T-helper 17 cell (primary cell): ENCODE results near the gene AMIGO3. TPM values are rescaled to one million over a fixed set of nuclear protein-coding genes. Genes with fewer than 3 reads are reported as not detected.
"Not testable (repeated sequence)": the region's sequence is repeated elsewhere in the genome, so short reads cannot be mapped to it uniquely, and the experiment has no call there.

Experiments used
- ATAC-seq: fragments of 150-1000 bp; cut with Tn5 transposase; 2 replicates; pipeline ENCODE4 v1.10.0; 2021; ENCODE audit warnings: mild to moderate bottlenecking, moderate library complexity
- DNase-seq, 3 donors: peaks; one replicate each; pipeline versions ENCODE4 v3.0.0 to v3.0.0-alpha.2; 2020 to 2021
- H3K9me3 ChIP-seq: one replicate; pipeline ENCODE4 v1.7.0; 2013; ENCODE audit warnings: low read length, mild to moderate bottlenecking; ENCODE audit not compliant: control insufficient read depth, poor library complexity, severe bottlenecking
- H3K27ac Mint-ChIP-seq: one replicate; pipeline ENCODE4 v1.8.0; 2022; ENCODE audit warnings: mild to moderate bottlenecking, moderate library complexity, mixed read lengths
- H3K27me3 Mint-ChIP-seq: one replicate; pipeline ENCODE4 v1.8.0; 2022; ENCODE audit warnings: mixed read lengths
- H3K36me3 Mint-ChIP-seq: one replicate; pipeline ENCODE4 v1.8.0; 2022; ENCODE audit warnings: low read depth, mixed read lengths
- H3K4me1 Mint-ChIP-seq: one replicate; pipeline ENCODE4 v1.8.0; 2022; ENCODE audit warnings: mild to moderate bottlenecking, mixed read lengths
- H3K4me3 Mint-ChIP-seq: one replicate; pipeline ENCODE4 v1.8.0; 2022; ENCODE audit warnings: mild to moderate bottlenecking, moderate library complexity, mixed read lengths
- total RNA-seq, 4 donors: library from RNA in 2 of 4; stranded (reverse) in 2 of 4; gene quantifications; one replicate each; pipeline ENCODE4 v1.2.3 and lab custom pipeline; 2022 to 2026

Gene AMIGO3
- total RNA-seq, 2 donors from 2014 or later, result 0.99 TPM; not detected in 1

- H3K9me3 ChIP-seq, H3K27ac Mint-ChIP-seq, H3K27me3 Mint-ChIP-seq, H3K36me3 Mint-ChIP-seq: not testable (repeated sequence)
- peak overlapping the region; percentile 71 for H3K4me3 Mint-ChIP-seq
- peaks cover 25% of the 10 kb centered on the region for H3K4me1 Mint-ChIP-seq
- DNase-seq, result peak in 1 of 3 donors; percentile 33
- peak; percentile 24 for ATAC-seq
These were observed 33.1 kb downstream of the AMIGO3 start for GRCh38 chr3:49686346-49686745.

DNA sequence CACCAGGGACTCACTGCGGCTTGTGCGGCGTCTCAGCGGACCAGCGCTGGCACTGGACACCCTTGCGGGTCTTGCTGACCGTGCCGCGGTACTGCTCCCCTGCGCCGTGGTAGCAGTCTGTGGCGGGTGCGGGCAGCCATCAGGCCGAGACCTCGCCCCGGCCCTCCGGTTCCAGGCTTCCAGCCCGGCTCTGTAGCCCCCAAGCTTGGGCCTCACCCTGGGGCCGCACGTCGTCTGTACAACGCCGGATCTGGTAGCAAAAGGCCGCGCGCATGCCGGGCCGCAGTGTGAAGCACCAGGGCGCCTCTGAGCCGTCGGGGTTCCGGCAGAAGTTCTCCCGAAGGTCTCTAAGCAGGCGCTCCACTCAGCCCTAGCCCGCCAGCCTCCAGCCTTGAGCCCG is 33.6 kb downstream of the AMIGO3 start:
- H3K4me1 Mint-ChIP-seq, result peaks cover 21% of the 10 kb centered on the region
- H3K4me3 Mint-ChIP-seq, result peak overlapping the region; percentile 71
- not testable (repeated sequence) for H3K9me3 ChIP-seq, DNase-seq, H3K27me3 Mint-ChIP-seq, ATAC-seq, H3K27ac Mint-ChIP-seq, H3K36me3 Mint-ChIP-seq

DNA sequence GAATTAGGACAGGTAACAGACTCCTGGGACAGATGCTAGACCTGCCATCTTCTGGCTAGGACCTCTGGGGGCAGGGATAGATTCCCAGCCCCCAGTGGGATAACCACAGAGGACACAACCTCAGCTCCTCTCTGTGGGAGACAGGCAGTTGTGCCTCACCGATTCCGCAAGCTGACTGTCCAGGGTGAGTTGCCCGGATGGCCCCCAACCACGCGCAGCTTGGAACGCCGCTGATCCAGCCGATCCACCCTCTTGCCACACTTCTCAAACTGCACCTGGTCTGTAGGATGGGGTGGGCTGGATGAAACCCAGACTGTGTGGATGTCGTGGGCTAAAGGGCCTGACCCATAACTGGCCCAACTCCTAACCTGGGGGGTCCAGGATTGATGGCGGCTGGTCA is 34.4 kb downstream of the AMIGO3 start:
- H3K4me1 Mint-ChIP-seq, result peaks cover 17% of the 10 kb centered on the region
- H3K9me3 ChIP-seq, H3K27me3 Mint-ChIP-seq, H3K27ac Mint-ChIP-seq, DNase-seq, H3K36me3 Mint-ChIP-seq, ATAC-seq: not testable (repeated sequence)
- peak overlapping the region; percentile 21 for H3K4me3 Mint-ChIP-seq

DNA sequence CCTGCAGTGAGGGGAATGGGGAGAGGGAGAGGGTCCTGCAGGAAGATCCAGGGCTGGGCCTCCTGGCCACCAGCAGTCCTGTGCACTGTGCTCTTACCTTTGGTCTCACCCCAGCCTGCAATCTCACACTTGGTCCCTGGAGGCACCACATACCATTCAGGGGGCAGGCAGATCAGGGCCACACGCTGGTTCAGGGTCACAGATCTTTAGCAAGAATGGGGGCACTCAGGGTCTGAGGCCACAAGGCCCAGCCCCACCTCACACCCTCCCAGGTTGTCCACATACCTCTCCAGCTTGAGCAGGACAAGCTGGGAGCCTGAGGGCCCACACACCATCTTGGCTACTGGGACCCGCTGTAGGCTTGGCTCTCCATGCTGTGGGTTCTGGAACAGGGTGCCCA is 35.0 kb downstream of the AMIGO3 start:
- not testable (repeated sequence) for H3K36me3 Mint-ChIP-seq, H3K4me3 Mint-ChIP-seq, H3K9me3 ChIP-seq, DNase-seq, ATAC-seq, H3K27me3 Mint-ChIP-seq, H3K27ac Mint-ChIP-seq
- peaks cover 18% of the 10 kb centered on the region for H3K4me1 Mint-ChIP-seq

DNA sequence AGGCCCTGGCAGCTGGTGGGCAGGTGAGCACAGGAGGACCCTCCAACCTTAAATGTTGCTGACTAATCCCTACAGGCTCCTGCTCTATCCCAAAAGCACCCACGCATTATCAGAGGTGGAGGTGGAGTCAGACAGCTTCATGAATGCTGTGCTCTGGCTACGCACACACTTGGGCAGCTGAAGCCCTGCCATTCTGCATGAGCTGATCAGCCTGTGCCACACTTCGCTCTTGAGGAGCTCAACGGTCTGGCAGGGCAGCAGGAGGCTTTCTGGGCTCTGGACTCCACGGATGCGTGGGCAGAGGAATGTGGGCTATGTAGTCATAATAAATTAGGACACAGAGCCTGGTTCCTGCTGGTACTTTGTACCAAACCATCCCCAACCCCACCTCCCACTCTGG is 36.3 kb downstream of the AMIGO3 start:
- Mint-ChIP-seq H3K27me3 (peaks cover 5% of the 10 kb centered on the region), H3K4me1 (peaks cover 9% of the 10 kb centered on the region), H3K36me3 (peaks cover 10% of the 10 kb centered on the region), H3K4me3 (no peak overlapping the region), H3K27ac (no peak overlapping the region)
- ATAC-seq, result no peak
- no peak for DNase-seq
- no peaks in the 10 kb centered on the region for H3K9me3 ChIP-seq

GRCh38 chr3:49681543-49681942 is 37.9 kb downstream of the AMIGO3 start:
- Mint-ChIP-seq H3K27ac (no peak overlapping the region), H3K4me3 (no peak overlapping the region), H3K36me3 (peaks cover 10% of the 10 kb centered on the region), H3K27me3 (no peaks in the 10 kb centered on the region), H3K4me1 (peaks cover 9% of the 10 kb centered on the region)
- no peaks in the 10 kb centered on the region for H3K9me3 ChIP-seq
- DNase-seq (no peak), ATAC-seq (no peak)

GRCh38 chr3:49681232-49681522 is 38.3 kb downstream of the AMIGO3 start:
- DNase-seq (no peak), ATAC-seq (no peak)
- peaks cover 10% of the 10 kb centered on the region for H3K36me3 Mint-ChIP-seq
- H3K4me3 Mint-ChIP-seq, result no peak overlapping the region
- H3K27ac Mint-ChIP-seq, result no peak overlapping the region
- H3K27me3 Mint-ChIP-seq, result no peaks in the 10 kb centered on the region
- H3K4me1 Mint-ChIP-seq, result peaks cover 10% of the 10 kb centered on the region
- H3K9me3 ChIP-seq, result no peaks in the 10 kb centered on the region

GRCh38 chr3:49680493-49681231 is 38.8 kb downstream of the AMIGO3 start:
- DNase-seq (no peak), ATAC-seq (no peak)
- no peak overlapping the region for H3K4me3 Mint-ChIP-seq
- H3K9me3 ChIP-seq, result no peaks in the 10 kb centered on the region
- peak overlapping the region; percentile 34 for H3K27ac Mint-ChIP-seq
- no peaks in the 10 kb centered on the region for H3K27me3 Mint-ChIP-seq
- peaks cover 12% of the 10 kb centered on the region for H3K4me1 Mint-ChIP-seq
- peaks cover 10% of the 10 kb centered on the region for H3K36me3 Mint-ChIP-seq

DNA sequence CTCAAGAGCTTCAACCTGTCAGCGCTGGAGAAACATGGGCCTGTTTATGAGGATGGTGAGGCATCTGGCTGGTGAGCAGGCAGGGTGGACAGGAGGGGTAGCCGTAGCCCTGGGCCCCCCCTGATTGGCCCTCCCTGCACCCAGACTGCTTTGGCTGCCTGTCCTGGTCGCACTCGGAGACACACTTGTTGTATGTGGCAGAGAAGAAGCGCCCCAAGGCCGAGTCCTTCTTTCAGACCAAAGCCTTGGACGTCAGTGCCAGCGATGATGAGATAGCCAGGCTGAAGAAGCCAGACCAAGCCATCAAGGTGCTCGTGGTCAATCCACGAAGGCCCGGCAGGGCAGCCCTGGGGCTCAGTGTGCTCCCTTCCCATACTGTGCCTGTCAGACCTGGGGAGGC is 43.6 kb downstream of the AMIGO3 start:
- ATAC-seq, result no peak
- H3K9me3 ChIP-seq, result no peaks in the 10 kb centered on the region
- DNase-seq, result no peak
- H3K27ac Mint-ChIP-seq, result no peak overlapping the region
- peaks cover 5% of the 10 kb centered on the region for H3K36me3 Mint-ChIP-seq
- no peaks in the 10 kb centered on the region for H3K27me3 Mint-ChIP-seq
- no peak overlapping the region for H3K4me3 Mint-ChIP-seq
- peaks cover 29% of the 10 kb centered on the region for H3K4me1 Mint-ChIP-seq

GRCh38 chr3:49674497-49674983 is 44.9 kb downstream of the AMIGO3 start:
- Mint-ChIP-seq H3K27me3 (no peaks in the 10 kb centered on the region), H3K4me3 (peak overlapping the region; percentile 95), H3K36me3 (no peaks in the 10 kb centered on the region), H3K4me1 (peaks cover 24% of the 10 kb centered on the region), H3K27ac (peak overlapping the region; percentile 70)
- no peaks in the 10 kb centered on the region for H3K9me3 ChIP-seq
- peak; percentile 2 for ATAC-seq
- DNase-seq, result peak in 1 of 3 donors; percentile 21

GRCh38 chr3:49673715-49674496 is 45.6 kb downstream of the AMIGO3 start, which contains the start of gene APEH:
Gene APEH, plus strand, starts transcription at chr3:49674351. Its CDS starts 51 bp downstream, at chr3:49674402.
- Mint-ChIP-seq H3K27ac (peak within 1 kb of the TSS; percentile 70), H3K4me3 (peak within 1 kb of the TSS; percentile 95), H3K36me3 (no peaks in the 10 kb centered on the region), H3K27me3 (no peaks in the 10 kb centered on the region), H3K4me1 (peaks cover 24% of the 10 kb centered on the region)
- ATAC-seq (peak; percentile 89), DNase-seq (peak; percentile 96 to 98 (median 97))
- no peaks in the 10 kb centered on the region for H3K9me3 ChIP-seq

DNA sequence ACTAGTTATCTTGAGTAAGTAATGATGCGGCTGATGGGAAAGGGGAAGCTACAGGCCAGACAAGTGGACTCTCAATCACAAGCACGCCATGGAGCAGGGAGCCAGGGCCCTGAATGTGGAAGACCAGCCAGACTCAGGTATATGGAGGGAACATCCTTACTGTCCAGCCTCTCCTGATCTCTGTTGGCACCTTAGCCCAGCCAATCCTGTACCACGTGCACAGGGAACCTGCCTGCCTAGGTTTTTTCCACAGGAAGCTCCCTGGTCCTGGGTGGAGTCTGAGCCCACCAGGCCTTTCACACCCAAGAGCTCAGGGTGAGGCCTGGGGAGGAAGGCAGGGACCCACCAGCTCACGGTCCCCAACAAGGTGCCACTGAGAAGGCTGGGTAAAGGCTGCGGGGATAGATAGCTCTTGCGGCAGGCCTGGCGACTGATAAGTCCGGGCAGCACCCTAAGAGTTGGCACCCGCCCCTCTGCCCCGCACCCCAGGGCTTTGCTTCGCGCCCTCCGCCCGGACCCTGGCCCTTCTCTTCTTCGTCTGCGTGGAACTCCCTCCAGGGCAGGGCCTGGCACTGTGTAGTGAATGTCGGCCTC is 46.3 kb downstream of the AMIGO3 start:
- H3K27ac Mint-ChIP-seq, result peak overlapping the region; percentile 70
- peaks cover 24% of the 10 kb centered on the region for H3K4me1 Mint-ChIP-seq
- no peaks in the 10 kb centered on the region for H3K27me3 Mint-ChIP-seq
- ATAC-seq, result no peak
- H3K4me3 Mint-ChIP-seq, result peak overlapping the region; percentile 95
- no peaks in the 10 kb centered on the region for H3K36me3 Mint-ChIP-seq
- DNase-seq, result no peak
- no peaks in the 10 kb centered on the region for H3K9me3 ChIP-seq
